Activated CD4-positive, alpha-beta T cell treated with anti-CD3 and anti-CD28 coated beads for 36 hours (primary cell): Measurements from ENCODE around the gene COTL1. TPM values are rescaled to one million over a fixed set of nuclear protein-coding genes. Genes with fewer than 3 reads are reported as not detected.

Experiments used
- ATAC-seq: fragments of 200-7000 bp; cut with Tn5 transposase; one replicate; pipeline ENCODE4 v1.10.0; 2021; ENCODE audit warnings: mild to moderate bottlenecking, moderate library complexity
- CTCF ChIA-PET: fragments of 350-600 bp; sonication (Branson Sonifier 250); formaldehyde crosslinking; loops from one replicate; lab custom pipeline; 2021; ENCODE audit warnings: antibody characterized with exemption; lab: Charles Lee
- POLR2A ChIA-PET: fragments of 350-600 bp; sonication (Branson Sonifier 250); formaldehyde crosslinking; loops from one replicate; lab custom pipeline; 2021; ENCODE audit warnings: antibody characterized with exemption, inconsistent platforms; lab: Charles Lee
- DNase-seq: peaks from one replicate; pipeline ENCODE4 v3.0.0-alpha.2; 2020
- H3K27ac Mint-ChIP-seq: one replicate; pipeline ENCODE4 v1.8.0; 2021; ENCODE audit warnings: mixed read lengths
- H3K27me3 Mint-ChIP-seq: one replicate; pipeline ENCODE4 v1.8.0; 2021; ENCODE audit warnings: mixed read lengths
- H3K36me3 Mint-ChIP-seq: one replicate; pipeline ENCODE4 v1.8.0; 2021; ENCODE audit warnings: low read depth, mixed read lengths
- H3K4me1 Mint-ChIP-seq: one replicate; pipeline ENCODE4 v1.8.0; 2021; ENCODE audit warnings: mixed read lengths
- H3K4me3 Mint-ChIP-seq: one replicate; pipeline ENCODE4 v1.8.0; 2021; ENCODE audit warnings: mild to moderate bottlenecking, moderate library complexity, mixed read lengths
- H3K9me3 Mint-ChIP-seq: one replicate; pipeline ENCODE4 v1.8.0; 2021; ENCODE audit warnings: low read depth, mixed read lengths
- intact Hi-C, 2 experiments: fragments of 100-400 bp; cut with DNase I in 1 of 2; cut with micrococcal nuclease in 1 of 2; formaldehyde crosslinking; loops; one replicate each; pipeline versions ENCODE4 v1.14.2 to v1.15.1; 2022 to 2024; cut with DNase I, micrococcal nuclease
- total RNA-seq, 2 experiments: library from RNA; stranded (reverse); gene quantifications; one replicate each; pipeline ENCODE4 v1.2.3, GENCODE V29; 2021

The COTL1 gene
- total RNA-seq, 2 experiments from 2014 or later: 353 to 384 TPM

DNA sequence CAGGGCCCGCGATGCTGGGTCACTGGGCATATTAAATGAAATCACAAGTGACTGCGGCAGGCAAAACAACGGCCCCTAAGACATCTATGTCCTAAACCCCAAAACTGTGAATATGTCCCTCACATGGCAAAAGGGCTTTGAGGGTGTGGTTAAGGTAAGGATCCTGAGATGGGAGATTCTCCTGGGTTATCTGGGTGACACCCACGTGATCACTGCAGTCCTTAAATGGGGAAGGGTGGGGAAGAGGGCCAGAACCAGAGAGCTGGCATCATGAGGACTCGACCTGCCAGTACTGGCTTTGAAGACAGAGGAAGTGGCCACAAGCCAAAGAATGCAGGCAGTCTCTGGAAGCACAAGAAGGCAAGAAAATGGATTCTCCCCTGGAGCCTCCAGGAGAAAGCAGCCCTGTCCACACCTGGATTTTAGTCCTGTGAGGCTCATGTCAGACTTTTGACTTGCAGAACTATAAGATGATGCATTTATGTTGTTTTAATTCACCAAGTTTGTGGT is 12.5 kb downstream of the COTL1 start:
- ChIA-PET POLR2A (no interaction called here), CTCF (interaction anchor here (0.9 to 1.5 kb wide), 2 partner anchors 10 to 99 kb away, joined by 3 to 4 read pairs; no protein-coding TSS in a partner anchor)
- H3K4me3 Mint-ChIP-seq: no peak overlapping the region
- H3K36me3 Mint-ChIP-seq: peaks cover 46% of the 10 kb centered on the region
- peaks cover 94% of the 10 kb centered on the region for H3K4me1 Mint-ChIP-seq
- DNase-seq: no peak
- ATAC-seq: no peak
- H3K27ac Mint-ChIP-seq: no peak overlapping the region
- H3K27me3 Mint-ChIP-seq: no peaks in the 10 kb centered on the region
- peaks cover 2% of the 10 kb centered on the region for H3K9me3 Mint-ChIP-seq
- intact Hi-C loops: no loop called here

DNA sequence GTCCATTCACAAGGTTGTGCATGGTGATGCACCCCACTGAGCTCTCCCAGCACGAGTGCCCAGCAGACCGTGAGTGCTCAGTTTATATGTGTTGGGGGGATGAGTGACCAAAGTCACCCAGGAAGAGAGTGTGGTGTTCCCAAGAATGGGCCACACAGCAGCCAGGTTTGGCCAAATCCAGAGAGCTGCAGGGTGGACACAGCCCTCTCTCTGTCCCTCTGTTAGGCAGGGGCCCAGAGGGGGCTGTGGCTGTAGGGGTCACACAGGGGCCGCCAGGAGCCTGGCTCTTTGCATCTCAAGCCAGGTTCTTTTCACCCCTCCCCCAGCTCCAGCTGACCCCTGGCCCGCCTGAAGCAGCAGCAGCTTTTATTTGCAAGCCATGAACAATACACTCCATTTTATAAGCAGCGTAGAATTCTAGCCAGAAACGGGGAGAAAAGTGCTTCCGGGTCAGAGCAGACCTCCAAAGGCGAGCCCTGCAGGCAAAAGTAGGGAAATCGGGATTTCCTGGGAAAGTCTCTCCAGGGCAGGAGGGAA is 13.3 kb downstream of the COTL1 start:
- Mint-ChIP-seq H3K36me3 (peaks cover 40% of the 10 kb centered on the region), H3K27ac (peak overlapping the region; percentile 75), H3K4me1 (peaks cover 94% of the 10 kb centered on the region), H3K9me3 (no peaks in the 10 kb centered on the region), H3K4me3 (no peak overlapping the region), H3K27me3 (no peaks in the 10 kb centered on the region)
- intact Hi-C loops: no loop called here
- POLR2A ChIA-PET: no interaction called here
- no peak for ATAC-seq
- DNase-seq: no peak
- CTCF ChIA-PET: interaction anchor here (0.8 kb wide), 1 partner anchor 18 kb away, joined by 3 read pairs; no protein-coding TSS in a partner anchor

DNA sequence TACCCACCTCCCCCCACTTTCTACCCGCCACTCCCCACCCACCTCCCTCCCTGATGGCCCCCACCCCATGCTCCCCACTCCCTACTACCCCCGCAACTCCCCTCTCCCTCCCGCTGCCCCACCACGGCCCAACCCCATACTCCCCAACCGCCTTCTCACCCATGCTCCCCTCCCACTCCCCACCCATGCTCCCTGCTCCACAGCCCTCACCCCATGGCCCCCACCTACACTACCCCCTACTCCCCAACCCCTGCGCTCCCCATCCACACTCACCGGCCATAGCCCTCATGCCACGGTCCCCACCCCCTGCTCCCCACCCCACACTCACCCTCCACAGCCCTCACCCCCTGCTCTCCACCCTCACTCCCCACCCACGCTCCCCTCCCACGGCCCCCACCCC is 13.9 kb downstream of the COTL1 start:
- no peak for ATAC-seq
- intact Hi-C loops: no loop called here
- Mint-ChIP-seq H3K4me3 (no peak overlapping the region), H3K27me3 (no peaks in the 10 kb centered on the region), H3K27ac (no peak overlapping the region), H3K9me3 (no peaks in the 10 kb centered on the region), H3K36me3 (peaks cover 40% of the 10 kb centered on the region), H3K4me1 (peaks cover 94% of the 10 kb centered on the region)
- ChIA-PET CTCF (interaction anchor here (8.3 kb wide), 1 partner anchor 15 kb away, joined by 87 read pairs; the partner anchor contains the start of gene COTL1), POLR2A (no interaction called here)
- no peak for DNase-seq

DNA sequence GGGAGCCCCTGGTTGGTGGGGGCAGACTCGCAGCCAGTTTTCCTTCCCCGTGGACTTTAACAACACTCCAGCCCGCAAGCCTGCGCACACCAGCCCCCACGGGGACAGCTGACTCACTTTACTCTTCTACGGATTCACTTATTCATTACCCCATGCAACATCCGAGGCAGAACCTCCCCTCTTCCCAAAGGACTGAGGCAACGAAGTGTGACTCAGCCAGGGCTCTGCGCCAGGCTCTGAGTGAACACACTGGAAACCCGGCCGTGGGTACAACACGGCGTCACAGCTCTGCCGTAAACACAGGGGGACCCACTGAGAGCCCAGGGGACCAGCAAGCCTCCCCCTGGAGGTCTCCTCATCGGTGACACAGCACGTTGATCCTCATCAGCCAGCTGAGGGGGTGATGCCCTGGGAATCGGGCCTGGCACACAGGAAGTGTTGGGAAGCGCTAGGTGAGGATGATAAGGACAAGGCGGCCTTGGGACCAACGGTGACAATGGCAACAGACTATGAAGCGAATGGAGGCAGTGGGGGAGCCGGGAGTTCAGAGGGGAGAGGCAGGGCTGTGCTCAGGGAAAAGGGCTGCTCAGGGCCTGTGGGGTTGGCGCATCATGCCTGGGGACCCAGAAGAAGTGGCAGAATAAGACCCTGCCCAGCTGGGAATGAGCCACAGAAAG is 14.6 kb downstream of the COTL1 start:
- peak; percentile 1 for ATAC-seq

DNA sequence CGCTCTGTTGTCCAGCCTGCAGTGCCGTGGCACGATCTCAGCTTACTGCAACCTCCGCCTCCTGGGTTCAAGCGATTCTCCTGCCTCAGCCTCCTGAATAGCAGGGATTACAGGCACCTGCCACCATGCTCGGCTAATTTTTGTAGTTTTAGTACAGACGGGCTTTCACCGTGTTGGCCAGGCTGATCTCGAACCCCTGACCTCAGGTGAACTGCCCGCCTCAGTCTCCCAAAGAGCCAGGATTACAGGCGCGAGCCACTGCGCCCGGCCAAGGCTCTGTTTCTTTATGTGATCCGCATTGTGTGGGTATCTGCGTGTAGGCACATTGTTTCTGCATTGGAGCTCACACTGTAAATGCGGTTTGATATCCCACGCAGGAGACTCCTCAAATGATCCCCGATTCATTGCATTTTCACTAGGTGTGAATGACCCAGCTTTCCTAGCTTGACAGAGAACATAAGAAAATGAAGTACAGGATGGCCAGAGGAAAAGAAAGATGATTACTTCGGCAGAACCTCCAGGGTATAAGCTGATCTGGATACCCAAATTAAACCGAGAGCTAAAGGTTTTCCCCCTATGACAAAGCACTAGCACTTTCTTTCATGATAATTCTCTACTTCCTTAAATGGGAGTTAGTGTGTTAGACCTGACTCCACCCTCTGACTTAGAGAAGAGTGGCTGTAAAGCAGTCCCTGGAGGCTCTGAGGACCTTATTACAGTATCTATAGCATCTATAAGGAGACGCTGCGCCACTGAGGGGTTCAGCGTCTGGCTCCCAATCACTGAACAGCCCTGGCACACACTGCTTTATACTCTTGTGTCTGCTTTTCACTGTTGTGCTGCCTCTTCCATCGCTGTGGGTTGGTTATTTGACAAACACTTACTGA is 17.3 kb downstream of the COTL1 start:
- H3K4me1 Mint-ChIP-seq: peaks cover 93% of the 10 kb centered on the region
- intact Hi-C loops: loop anchor here (1.0 to 2.0 kb wide), 9 partner anchors 8 to 955 kb away; partner anchors contain the start of genes COTL1 (in 1 of the 2), KLHL36 (in 1 of the 2) and MEAK7 (in 1 of the 2)
- peak; percentile 67 for ATAC-seq
- peak overlapping the region; percentile 74 for H3K4me3 Mint-ChIP-seq
- ChIA-PET CTCF (interaction anchor here (0.6 to 8.3 kb wide), 11 partner anchors 11 to 1221 kb away, joined by 3 to 87 read pairs (median 4); partner anchors contain the start of genes COTL1 and KLHL36), POLR2A (interaction anchor here (0.6 to 2.7 kb wide), 10 partner anchors 8 to 161 kb away, joined by 3 to 21 read pairs (median 6); partner anchors contain the start of gene COTL1)
- H3K27ac Mint-ChIP-seq: peak overlapping the region; percentile 97
- H3K27me3 Mint-ChIP-seq: no peaks in the 10 kb centered on the region
- peaks cover 22% of the 10 kb centered on the region for H3K36me3 Mint-ChIP-seq
- peak; percentile 60 for DNase-seq
- no peaks in the 10 kb centered on the region for H3K9me3 Mint-ChIP-seq

More for the DNA sequence above, 14.6 kb downstream of the COTL1 start:
- CTCF ChIA-PET: interaction anchor here (8.3 kb wide), 1 partner anchor 15 kb away, joined by 87 read pairs; the partner anchor contains the start of gene COTL1
- peak overlapping the region; percentile 86 for H3K27ac Mint-ChIP-seq
- peaks cover 34% of the 10 kb centered on the region for H3K36me3 Mint-ChIP-seq
- H3K27me3 Mint-ChIP-seq: no peaks in the 10 kb centered on the region
- intact Hi-C loops: no loop called here
- no peaks in the 10 kb centered on the region for H3K9me3 Mint-ChIP-seq
- DNase-seq: peak; percentile 70
- POLR2A ChIA-PET: interaction anchor here (0.7 kb wide), 1 partner anchor 7 kb away, joined by 5 read pairs; no protein-coding TSS in a partner anchor
- peak overlapping the region; percentile 47 for H3K4me3 Mint-ChIP-seq
- H3K4me1 Mint-ChIP-seq: peaks cover 93% of the 10 kb centered on the region

DNA sequence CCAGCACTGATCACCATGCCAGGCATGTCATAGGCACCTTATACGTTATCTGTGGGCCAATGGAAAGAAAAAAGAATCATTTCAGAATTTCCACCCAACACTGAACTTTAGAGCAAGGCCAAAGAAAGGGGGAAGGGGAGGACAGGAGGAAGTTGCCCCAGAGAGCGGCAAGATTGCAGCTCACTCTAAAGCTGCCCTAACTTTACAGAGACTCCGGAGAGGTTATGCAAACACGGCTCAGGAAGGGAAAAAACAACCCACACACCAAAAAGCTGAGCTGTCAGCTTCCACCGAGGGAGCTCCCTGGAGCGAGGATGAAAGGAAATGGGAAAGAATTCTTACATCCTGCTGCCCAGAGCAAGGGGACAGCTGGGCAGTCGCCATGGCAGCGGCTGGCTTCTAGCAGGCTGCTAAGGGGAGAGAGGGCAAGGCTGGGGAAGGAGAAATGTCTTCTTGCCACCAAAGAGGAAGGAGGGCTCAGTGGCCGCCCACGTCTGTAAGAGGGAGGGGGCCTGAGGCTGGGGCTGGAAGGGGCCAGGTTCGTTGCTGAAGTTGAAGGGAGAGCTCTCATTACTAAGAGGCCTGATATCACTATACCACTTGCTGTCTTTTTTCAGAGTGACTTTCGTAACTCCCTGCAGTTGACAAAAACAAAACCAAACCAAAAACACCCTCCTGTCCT is 18.2 kb downstream of the COTL1 start:
- Mint-ChIP-seq H3K27me3 (no peaks in the 10 kb centered on the region), H3K36me3 (peaks cover 26% of the 10 kb centered on the region), H3K4me3 (peak overlapping the region; percentile 74), H3K27ac (peak overlapping the region; percentile 97), H3K4me1 (peaks cover 94% of the 10 kb centered on the region), H3K9me3 (no peaks in the 10 kb centered on the region)
- ATAC-seq (peak; percentile 58), DNase-seq (peak; percentile 90)
- ChIA-PET POLR2A (interaction anchor here (0.6 to 2.7 kb wide), 9 partner anchors 9 to 162 kb away, joined by 3 to 21 read pairs (median 5); partner anchors contain the start of gene COTL1), CTCF (interaction anchor here (0.6 to 8.3 kb wide), 11 partner anchors 10 to 154 kb away, joined by 3 to 87 read pairs (median 5); partner anchors contain the start of genes COTL1 and KLHL36)
- intact Hi-C loops: loop anchor here (1.0 to 2.0 kb wide), 10 partner anchors 9 to 956 kb away; partner anchors contain the start of genes COTL1 (in 1 of the 2), KLHL36 (in 1 of the 2) and MEAK7 (in 1 of the 2)

DNA sequence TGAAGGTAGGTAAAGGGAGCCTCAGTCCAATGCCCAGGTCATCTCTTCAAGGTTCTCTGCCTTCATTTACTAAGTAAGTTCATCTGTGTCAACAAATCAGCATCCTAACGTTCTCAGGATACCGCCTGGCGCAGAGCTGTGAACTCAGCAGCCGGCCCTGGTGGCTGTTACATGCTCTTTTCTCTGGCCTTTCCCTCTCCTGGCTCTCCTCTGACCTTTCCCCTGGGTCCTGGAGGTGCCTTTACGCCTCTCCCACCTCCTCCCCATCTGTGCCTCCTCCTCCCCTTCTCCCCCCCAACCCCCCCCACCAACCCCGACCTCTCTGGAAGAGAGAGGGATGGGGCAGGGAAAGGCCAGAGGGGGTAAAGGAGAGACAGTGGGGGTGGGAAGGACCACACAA is 19.5 kb downstream of the COTL1 start:
- Mint-ChIP-seq H3K36me3 (peaks cover 32% of the 10 kb centered on the region), H3K27ac (peak overlapping the region; percentile 97)
- POLR2A ChIA-PET: interaction anchor here (0.6 to 2.7 kb wide), 5 partner anchors 10 to 453 kb away, joined by 3 to 21 read pairs (median 3); no protein-coding TSS in a partner anchor

DNA sequence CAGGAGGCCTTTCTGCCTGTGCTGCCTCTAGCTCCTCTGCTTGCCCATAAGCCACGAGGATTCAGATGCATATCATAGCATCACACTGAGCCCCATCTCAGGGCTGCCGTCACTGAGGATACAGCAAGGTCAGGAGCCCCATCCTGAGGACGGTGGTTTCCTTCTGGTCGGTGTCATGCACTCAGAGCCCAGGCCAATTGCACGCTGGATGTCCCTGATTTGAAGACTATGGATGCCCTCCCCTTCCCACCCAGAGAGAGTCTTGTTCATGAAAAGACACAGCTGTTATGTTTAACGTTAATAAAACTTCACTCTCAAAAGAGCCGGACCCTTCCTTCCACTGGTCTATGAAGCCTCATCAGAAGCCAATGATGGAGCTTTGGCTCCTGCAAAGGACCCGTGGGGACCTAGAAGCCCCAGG is 19.9 kb downstream of the COTL1 start:
- Mint-ChIP-seq H3K4me3 (peak overlapping the region; percentile 50), H3K4me1 (peaks cover 95% of the 10 kb centered on the region), H3K9me3 (no peaks in the 10 kb centered on the region), H3K27ac (peak overlapping the region; percentile 97), H3K36me3 (peaks cover 29% of the 10 kb centered on the region), H3K27me3 (no peaks in the 10 kb centered on the region)
- POLR2A ChIA-PET: interaction anchor here (0.6 to 0.8 kb wide), 3 partner anchors 10 to 453 kb away, joined by 3 read pairs; no protein-coding TSS in a partner anchor
- CTCF ChIA-PET: interaction anchor here (0.7 to 8.3 kb wide), 4 partner anchors 8 to 21 kb away, joined by 3 to 87 read pairs (median 4); partner anchors contain the start of gene COTL1
- DNase-seq (peak; percentile 64), ATAC-seq (no peak)
- intact Hi-C loops: no loop called here

More for the DNA sequence above, 19.5 kb downstream of the COTL1 start:
- H3K4me3 Mint-ChIP-seq: peak overlapping the region; percentile 50
- ATAC-seq (no peak), DNase-seq (peak; percentile 52)
- intact Hi-C loops: no loop called here
- no peaks in the 10 kb centered on the region for H3K9me3 Mint-ChIP-seq
- H3K27me3 Mint-ChIP-seq: no peaks in the 10 kb centered on the region
- H3K4me1 Mint-ChIP-seq: peaks cover 96% of the 10 kb centered on the region
- CTCF ChIA-PET: interaction anchor here (0.5 to 8.3 kb wide), 4 partner anchors 13 to 128 kb away, joined by 3 to 87 read pairs (median 8); partner anchors contain the start of gene COTL1

DNA sequence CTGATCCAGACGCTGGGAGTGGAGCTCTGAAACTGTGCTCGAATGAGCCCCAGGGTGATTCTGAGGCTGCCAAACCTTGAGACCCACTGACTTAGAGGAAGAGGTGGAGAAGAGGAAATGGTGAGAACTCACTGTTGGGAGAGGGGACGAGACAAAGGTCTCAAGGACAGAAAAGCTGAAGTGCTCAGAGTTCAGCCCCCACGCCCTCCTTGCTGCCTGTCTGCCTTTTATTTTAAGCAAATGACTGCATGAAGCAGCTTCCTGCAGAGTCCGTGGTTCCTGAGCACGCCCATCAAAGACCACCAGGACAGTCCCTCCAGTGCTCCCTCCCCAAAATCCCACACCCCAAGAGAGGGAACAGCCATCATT is 20.4 kb downstream of the COTL1 start:
- Mint-ChIP-seq H3K4me1 (peaks cover 95% of the 10 kb centered on the region), H3K4me3 (peak overlapping the region; percentile 50), H3K9me3 (no peaks in the 10 kb centered on the region), H3K27me3 (no peaks in the 10 kb centered on the region), H3K36me3 (peaks cover 32% of the 10 kb centered on the region), H3K27ac (peak overlapping the region; percentile 97)
- DNase-seq (no peak), ATAC-seq (no peak)
- intact Hi-C loops: no loop called here
- ChIA-PET CTCF (interaction anchor here (0.7 to 8.3 kb wide), 4 partner anchors 9 to 21 kb away, joined by 3 to 87 read pairs (median 4); partner anchors contain the start of gene COTL1), POLR2A (interaction anchor here (0.6 to 0.8 kb wide), 3 partner anchors 11 to 454 kb away, joined by 3 read pairs; no protein-coding TSS in a partner anchor)
